GM12872 (cell line): ENCODE data around the gene PI4KA.

Experiments used
- CTCF ChIP-seq: IDR thresholded peaks from 3 replicates; pipeline ENCODE4 v1.5.1; 2011; ENCODE audit warnings: low read depth, mild to moderate bottlenecking, low read length, moderate library complexity; ENCODE audit not compliant: insufficient read depth

Gene PI4KA

GRCh38 chr22:20671409-20672081 lies 187.1 kb downstream of the PI4KA start:
- no peak for TF ChIP-seq CTCF

- no peak for TF ChIP-seq CTCF
Observed at GRCh38 chr22:20666560-20666959, 192.1 kb downstream of the PI4KA start.

- no peak for TF ChIP-seq CTCF
Observed at GRCh38 chr22:20664594-20664959, 194.0 kb downstream of the PI4KA start.

- no peak for TF ChIP-seq CTCF
Observed at GRCh38 chr22:20663941-20664593, 194.5 kb downstream of the PI4KA start.

GRCh38 chr22:20663137-20663828 lies 195.3 kb downstream of the PI4KA start:
- no peak for TF ChIP-seq CTCF

GRCh38 chr22:20661473-20661872 lies 197.1 kb downstream of the PI4KA start:
- TF ChIP-seq CTCF = no peak

GRCh38 chr22:20660441-20661054 lies 198.1 kb downstream of the PI4KA start:
- TF ChIP-seq CTCF = no peak
